ENCODE results near the gene CDS2. TPM values are rescaled to one million over a fixed set of nuclear protein-coding genes. Genes with fewer than 3 reads are reported as not detected.
A peak's percentile ranks its signal among the peaks of the same experiment; 100 is the strongest.

Gene CDS2
- 69.6 and 81.3 TPM in 2 replicates for total RNA-seq (2016; rRNA removed; fragmentation: Illumina TruSeq; extraction: Trizol)
- total RNA-seq (2016; cell fraction: cytosol; rRNA removed; fragmentation: Illumina TruSeq; extraction: Trizol; ENCODE audit: low read depth) = 29.8 and 34.6 TPM in 2 replicates
- 67.6 and 76.1 TPM in 2 replicates for total RNA-seq (2016; cell fraction: insoluble cytoplasmic fraction; rRNA removed; fragmentation: Illumina TruSeq; extraction: Trizol)
- 75.4 and 77.9 TPM in 2 replicates for total RNA-seq (2016; cell fraction: membrane; rRNA removed; fragmentation: Illumina TruSeq; extraction: Trizol)
- 56.4 and 64.9 TPM in 2 replicates for total RNA-seq (2016; cell fraction: nucleus; rRNA removed; fragmentation: Illumina TruSeq; extraction: Trizol)
- polyA plus RNA-seq (2011; rRNA removed) = 143 and 153 TPM in 2 replicates
- 73.9 and 132 TPM in 2 replicates for polyA plus RNA-seq (2011; cell fraction: cytosol; rRNA removed)
- polyA plus RNA-seq (2011; cell fraction: nucleus; rRNA removed) = 85.0 and 104 TPM in 2 replicates
- 48.6 and 65.3 TPM in 2 replicates for polyA plus RNA-seq (2012)
- 29.3 and 38.2 TPM in 2 replicates for polyA plus RNA-seq (2016; cell fraction: cytosol; fragmentation: Illumina TruSeq; extraction: Trizol; ENCODE audit: low read depth)
- polyA plus RNA-seq (2016; cell fraction: insoluble cytoplasmic fraction; fragmentation: Illumina TruSeq; extraction: Trizol; ENCODE audit: low read depth) = 50.6 and 50.7 TPM in 2 replicates
- polyA plus RNA-seq (2016; cell fraction: membrane; fragmentation: Illumina TruSeq; extraction: Trizol; ENCODE audit: low read depth) = 47.8 and 51.2 TPM in 2 replicates
- polyA plus RNA-seq (2016; cell fraction: nucleus; fragmentation: Illumina TruSeq; extraction: Trizol; ENCODE audit: insufficient read depth, low read depth) = 75.6 and 80.4 TPM in 2 replicates
- 57.4 and 273 TPM in 2 replicates for polyA minus RNA-seq (2011; rRNA and poly(A)+ RNA removed; ENCODE audit: low replicate concordance)
- polyA minus RNA-seq (2011; cell fraction: cytosol; rRNA and poly(A)+ RNA removed) = 55.2 and 56.1 TPM in 2 replicates
- polyA minus RNA-seq (2011; cell fraction: nucleus; rRNA and poly(A)+ RNA removed) = 65.8 and 78.7 TPM in 2 replicates
- percentile 88 among the genes with signal in this experiment for Bru-seq, nascent RNA
- BruChase-seq, experiment 1, labeled RNA remaining after a 6-hour chase = percentile 93 among the genes with signal in this experiment
- BruChase-seq, experiment 2, labeled RNA remaining after a 2-hour chase = percentile 92 among the genes with signal in this experiment
- long read RNA-seq, experiment 1, full-length matches to known transcripts = 126 of 165 reads
- long read RNA-seq, experiment 1, partial matches to known transcripts = 11 of 165 reads
- long read RNA-seq, experiment 1, other reads (novel, unspliced or antisense) = 28 of 165 reads
- long read RNA-seq, experiment 2, full-length matches to known transcripts = 70 of 165 reads
- long read RNA-seq, experiment 2, partial matches to known transcripts = 56 of 165 reads
- long read RNA-seq, experiment 2, other reads (novel, unspliced or antisense) = 39 of 165 reads

GRCh38 chr20:5126512-5127203, at the start of gene CDS2:
CDS2 (plus strand) TSS chr20:5127008; CDS start chr20:5127093, 85 bp downstream.
- Histone ChIP-seq H3K9ac (ENCODE audit: insufficient read depth, low read depth, low read length) (peak within 1 kb of the TSS; percentile 80), H4K20me1 (ENCODE audit: insufficient read depth, low read length) (no peaks in the 10 kb centered on the region; the same call in 1 of the 2 replicates), H3K4me2 (ENCODE audit: low read depth, low read length) (peak within 1 kb of the TSS; percentile 91), H3K27me3 (ENCODE audit: control insufficient read depth in 1 of 2, insufficient read depth in 2 of 2, low read length in 2 of 2) (no peaks in the 10 kb centered on the region; a peak in 1 of 5 replicates), H3K4me1 (ENCODE audit: insufficient read depth, low read length) (peaks cover 34% of the 10 kb centered on the region), H3K79me2 (ENCODE audit: insufficient read depth, low read length) (peaks cover 42% of the 10 kb centered on the region), H3K9me3 (ENCODE audit: low read length) (no peaks in the 10 kb centered on the region), H3K27ac (ENCODE audit: extremely low read length, insufficient read depth, low read length) (peak within 1 kb of the TSS; percentile 76), H3K4me3 (replicated peaks in 1 of 3; ENCODE audit: insufficient read depth in 1 of 3, low read depth in 2 of 3, low read length in 3 of 3) (peak within 1 kb of the TSS; percentile 62 to 96 (median 75)), H3K36me3 (replicated peaks in 1 of 2; ENCODE audit: control insufficient read depth in 1 of 2, insufficient read depth in 2 of 2, low read length in 2 of 2) (no peaks in the 10 kb centered on the region; a peak in 1 of 5 replicates), H2AFZ (ENCODE audit: low read length) (peak within 1 kb of the TSS; percentile 82)
- intact Hi-C loops (cut with micrococcal nuclease; ENCODE audit: unreplicated experiment) = loop anchor here (1.0 to 5.0 kb wide), 5 partner anchors 27 to 97 kb away; no protein-coding TSS in a partner anchor
- ATAC-seq = peak; percentile 94
- DNase-seq (ENCODE audit: low spot score) = peak; percentile 99
- FAIRE-seq = peak; percentile 92
- in situ Hi-C loops (cut with HindIII; ENCODE audit: extremely low pct_ligation_motif_present, low pct_unique_long_range_greater_than_20kb) = loop anchor here (5.0 kb wide), 1 partner anchor 61 kb away; no protein-coding TSS in a partner anchor
- WGBS (ENCODE audit: low lambda C conversion rate) = under 1% methylated on average over 41 of the region's 78 CpGs
- ChIA-PET POLR2A (interaction anchor here (0.6 to 5.3 kb wide), 27 partner anchors 9 to 1266 kb away, joined by 3 to 176 read pairs (median 5); no protein-coding TSS in a partner anchor), CTCF (ENCODE audit: low intra/inter-chr PET ratio, low total read pairs) (interaction anchor here (0.8 to 4.3 kb wide), 4 partner anchors 62 to 79 kb away, joined by 3 to 97 read pairs (median 5); no protein-coding TSS in a partner anchor)
- no TSS peak for BruUV-seq (replicated peaks)
- TF ChIP-seq TCF7 (IDR thresholded peaks at IDR 0.05; ENCODE audit: low read depth) (no peak), ZMYM3 (CRISPR knock-in tag; IDR thresholded peaks at IDR 0.05) (no peak), ZNF672 (CRISPR knock-in tag; IDR thresholded peaks at IDR 0.05) (no peak), MYC (CRISPR knock-in tag; IDR thresholded peaks at IDR 0.05; ENCODE audit: borderline replicate concordance) (peak; percentile 71; the same call in 1 of the 2 replicates), AGO1 (IDR thresholded peaks at IDR 0.05; ENCODE audit: low read depth, low read length, poor library complexity, severe bottlenecking) (peak; percentile 68), SP2 (CRISPR knock-in tag; IDR thresholded peaks at IDR 0.05) (peak; percentile 91), ELF1 (CRISPR knock-in tag; IDR thresholded peaks at IDR 0.05) (peak; percentile 82), POGZ (CRISPR knock-in tag; IDR thresholded peaks at IDR 0.05) (peak; percentile 98), SRSF9 (IDR thresholded peaks at IDR 0.05; ENCODE audit: borderline replicate concordance, insufficient read depth, low read depth, low read length, poor library complexity, severe bottlenecking) (no peak), SSRP1 (CRISPR knock-in tag; IDR thresholded peaks at IDR 0.05) (no peak; the same call in 1 of the 2 replicates), ZNF567 (CRISPR knock-in tag; IDR thresholded peaks at IDR 0.05; ENCODE audit: borderline replicate concordance) (peak; percentile 78)
- TF ChIP-seq, protein P1, sequence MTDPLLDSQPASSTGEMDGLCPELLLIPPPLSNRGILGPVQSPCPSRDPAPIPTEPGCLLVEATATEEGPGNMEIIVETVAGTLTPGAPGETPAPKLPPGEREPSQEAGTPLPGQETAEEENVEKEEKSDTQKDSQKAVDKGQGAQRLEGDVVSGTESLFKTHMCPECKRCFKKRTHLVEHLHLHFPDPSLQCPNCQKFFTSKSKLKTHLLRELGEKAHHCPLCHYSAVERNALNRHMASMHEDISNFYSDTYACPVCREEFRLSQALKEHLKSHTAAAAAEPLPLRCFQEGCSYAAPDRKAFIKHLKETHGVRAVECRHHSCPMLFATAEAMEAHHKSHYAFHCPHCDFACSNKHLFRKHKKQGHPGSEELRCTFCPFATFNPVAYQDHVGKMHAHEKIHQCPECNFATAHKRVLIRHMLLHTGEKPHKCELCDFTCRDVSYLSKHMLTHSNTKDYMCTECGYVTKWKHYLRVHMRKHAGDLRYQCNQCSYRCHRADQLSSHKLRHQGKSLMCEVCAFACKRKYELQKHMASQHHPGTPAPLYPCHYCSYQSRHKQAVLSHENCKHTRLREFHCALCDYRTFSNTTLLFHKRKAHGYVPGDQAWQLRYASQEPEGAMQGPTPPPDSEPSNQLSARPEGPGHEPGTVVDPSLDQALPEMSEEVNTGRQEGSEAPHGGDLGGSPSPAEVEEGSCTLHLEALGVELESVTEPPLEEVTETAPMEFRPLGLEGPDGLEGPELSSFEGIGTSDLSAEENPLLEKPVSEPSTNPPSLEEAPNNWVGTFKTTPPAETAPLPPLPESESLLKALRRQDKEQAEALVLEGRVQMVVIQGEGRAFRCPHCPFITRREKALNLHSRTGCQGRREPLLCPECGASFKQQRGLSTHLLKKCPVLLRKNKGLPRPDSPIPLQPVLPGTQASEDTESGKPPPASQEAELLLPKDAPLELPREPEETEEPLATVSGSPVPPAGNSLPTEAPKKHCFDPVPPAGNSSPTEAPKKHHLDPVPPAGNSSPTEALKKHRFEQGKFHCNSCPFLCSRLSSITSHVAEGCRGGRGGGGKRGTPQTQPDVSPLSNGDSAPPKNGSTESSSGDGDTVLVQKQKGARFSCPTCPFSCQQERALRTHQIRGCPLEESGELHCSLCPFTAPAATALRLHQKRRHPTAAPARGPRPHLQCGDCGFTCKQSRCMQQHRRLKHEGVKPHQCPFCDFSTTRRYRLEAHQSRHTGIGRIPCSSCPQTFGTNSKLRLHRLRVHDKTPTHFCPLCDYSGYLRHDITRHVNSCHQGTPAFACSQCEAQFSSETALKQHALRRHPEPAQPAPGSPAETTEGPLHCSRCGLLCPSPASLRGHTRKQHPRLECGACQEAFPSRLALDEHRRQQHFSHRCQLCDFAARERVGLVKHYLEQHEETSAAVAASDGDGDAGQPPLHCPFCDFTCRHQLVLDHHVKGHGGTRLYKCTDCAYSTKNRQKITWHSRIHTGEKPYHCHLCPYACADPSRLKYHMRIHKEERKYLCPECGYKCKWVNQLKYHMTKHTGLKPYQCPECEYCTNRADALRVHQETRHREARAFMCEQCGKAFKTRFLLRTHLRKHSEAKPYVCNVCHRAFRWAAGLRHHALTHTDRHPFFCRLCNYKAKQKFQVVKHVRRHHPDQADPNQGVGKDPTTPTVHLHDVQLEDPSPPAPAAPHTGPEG (CRISPR knock-in tag; IDR thresholded peaks at IDR 0.05) = peak; percentile 9; the same call in 1 of the 2 replicates

All from HepG2 (cell line).